Lower leg skin (tissue), 3 donors: ENCODE data around the gene IGSF3.
"Not testable (repeated sequence)": the region's sequence is repeated elsewhere in the genome, so short reads cannot be mapped to it uniquely, and the experiment has no call there.

Experiments
- POLR2A ChIP-seq, 2 donors: fragments of 450-650 bp; IDR thresholded peaks; one replicate each; pipeline ENCODE4 v1.6.1; 2016 to 2017; ENCODE audit warnings: antibody characterized with exemption in 2 of 2, mild to moderate bottlenecking in 1 of 2, moderate library complexity in 1 of 2
- TF ChIP-seq, protein P1 (sequence below), 3 donors: fragments of 450-650 bp; IDR thresholded peaks; one replicate each; pipeline ENCODE4 v1.5.1; 2016; ENCODE audit warnings: antibody characterized with exemption in 3 of 3, mild to moderate bottlenecking in 3 of 3, moderate library complexity in 2 of 3

DNA sequence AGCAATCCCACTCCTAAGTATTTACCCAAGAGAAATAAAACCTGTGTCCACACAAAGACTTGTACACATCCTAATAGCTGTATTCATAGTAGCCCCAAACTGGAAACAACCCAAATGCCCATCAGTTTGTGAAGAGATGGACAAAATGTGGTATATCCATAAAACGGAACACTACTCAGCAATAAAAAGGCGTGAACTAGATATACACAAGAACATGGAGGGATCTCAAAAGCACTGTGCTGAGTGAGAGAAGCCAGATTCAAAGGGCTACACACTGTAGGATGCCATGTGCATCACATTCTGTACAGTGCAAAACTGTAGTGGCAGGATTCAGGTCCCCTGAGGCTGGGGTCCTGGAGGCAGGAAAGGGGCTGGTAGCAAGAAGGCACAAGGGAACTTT lies 22.5 kb downstream of the IGSF3 start:
- TF ChIP-seq, protein P1, sequence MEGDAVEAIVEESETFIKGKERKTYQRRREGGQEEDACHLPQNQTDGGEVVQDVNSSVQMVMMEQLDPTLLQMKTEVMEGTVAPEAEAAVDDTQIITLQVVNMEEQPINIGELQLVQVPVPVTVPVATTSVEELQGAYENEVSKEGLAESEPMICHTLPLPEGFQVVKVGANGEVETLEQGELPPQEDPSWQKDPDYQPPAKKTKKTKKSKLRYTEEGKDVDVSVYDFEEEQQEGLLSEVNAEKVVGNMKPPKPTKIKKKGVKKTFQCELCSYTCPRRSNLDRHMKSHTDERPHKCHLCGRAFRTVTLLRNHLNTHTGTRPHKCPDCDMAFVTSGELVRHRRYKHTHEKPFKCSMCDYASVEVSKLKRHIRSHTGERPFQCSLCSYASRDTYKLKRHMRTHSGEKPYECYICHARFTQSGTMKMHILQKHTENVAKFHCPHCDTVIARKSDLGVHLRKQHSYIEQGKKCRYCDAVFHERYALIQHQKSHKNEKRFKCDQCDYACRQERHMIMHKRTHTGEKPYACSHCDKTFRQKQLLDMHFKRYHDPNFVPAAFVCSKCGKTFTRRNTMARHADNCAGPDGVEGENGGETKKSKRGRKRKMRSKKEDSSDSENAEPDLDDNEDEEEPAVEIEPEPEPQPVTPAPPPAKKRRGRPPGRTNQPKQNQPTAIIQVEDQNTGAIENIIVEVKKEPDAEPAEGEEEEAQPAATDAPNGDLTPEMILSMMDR (IDR thresholded peaks at IDR 0.05): not testable (repeated sequence)
- TF ChIP-seq POLR2A (IDR thresholded peaks at IDR 0.05): not testable (repeated sequence)
